Prostate gland (tissue), 2 donors: ENCODE measurements around the gene GOLGA6A. TPM values are rescaled to one million over a fixed set of nuclear protein-coding genes. Genes with fewer than 3 reads are reported as not detected.
A peak's percentile ranks its signal among the peaks of the same experiment; 100 is the strongest.
"Not testable (repeated sequence)": the region's sequence is repeated elsewhere in the genome, so short reads cannot be mapped to it uniquely, and the experiment has no call there.

Experiments used
- DNase-seq: peaks from one replicate; pipeline ENCODE4 v3.0.0-alpha.2; 2019; ENCODE audit warnings: low spot score
- H3K27ac ChIP-seq, 2 donors: fragments of 200-600 bp; sonication (generic); 2 replicates each; pipeline ENCODE4 v1.5.1; 2017 to 2019
- H3K27me3 ChIP-seq: fragments of 200-600 bp; sonication (generic); replicated peaks from 2 replicates; pipeline ENCODE4 v1.5.1; 2019; ENCODE audit not compliant: insufficient read depth
- H3K36me3 ChIP-seq, 2 donors: fragments of 200-600 bp; sonication (generic); 1 replicate in 1 of 2; 2 replicates in 1 of 2; pipeline versions ENCODE4 v1.5.1 to v1.8.1; 2017 to 2019
- H3K4me1 ChIP-seq: fragments of 200-600 bp; sonication (generic); replicated peaks from 2 replicates; pipeline ENCODE4 v1.5.1; 2019
- H3K4me3 ChIP-seq, 2 donors: fragments of 200-600 bp; sonication (generic); 2 replicates each; pipeline ENCODE4 v1.5.1; 2017 to 2019
- H3K9me3 ChIP-seq: fragments of 200-600 bp; sonication (generic); 2 replicates; pipeline ENCODE4 v1.5.1; 2017
- CTCF ChIP-seq, 4 experiments: fragments of 200-600 bp in 2 of 4; fragments of 450-650 bp in 2 of 4; sonication (generic) in 2 of 4; IDR thresholded peaks; 1 replicate in 3 of 4; 2 replicates in 1 of 4; pipeline ENCODE4 v1.5.1; 2016 to 2019; ENCODE audit warnings: antibody characterized with exemption in 4 of 4, mild to moderate bottlenecking in 2 of 4, moderate library complexity in 2 of 4
- POLR2A ChIP-seq: fragments of 450-650 bp; IDR thresholded peaks from one replicate; pipeline ENCODE4 v1.6.1; 2016; ENCODE audit warnings: antibody characterized with exemption, mild to moderate bottlenecking
- POLR2AphosphoS5 ChIP-seq: sonication (generic); formaldehyde crosslinking; IDR thresholded peaks from one replicate; pipeline ENCODE4 v1.6.1; 2017; ENCODE audit warnings: antibody characterized with exemption
- WGBS: methylation state at CpG from one replicate; pipeline ENCODE4 v1.1.5; 2018; 5-methylcytosine and 5-hydroxymethylcytosine counted together
- intact Hi-C: fragments of 100-400 bp; cut with DNase I; formaldehyde crosslinking; loops from one replicate; pipeline ENCODE4 v1.14.2; 2022
- total RNA-seq, 2 donors: library from RNA; depleted of rRNA; stranded (reverse); fragments of >200 nt; gene quantifications; one replicate each; pipeline ENCODE4 v1.1.0, GENCODE V29; 2016

Gene GOLGA6A
- total RNA-seq, 2 donors from 2014 or later: 4.4 TPM; not detected in 1

DNA sequence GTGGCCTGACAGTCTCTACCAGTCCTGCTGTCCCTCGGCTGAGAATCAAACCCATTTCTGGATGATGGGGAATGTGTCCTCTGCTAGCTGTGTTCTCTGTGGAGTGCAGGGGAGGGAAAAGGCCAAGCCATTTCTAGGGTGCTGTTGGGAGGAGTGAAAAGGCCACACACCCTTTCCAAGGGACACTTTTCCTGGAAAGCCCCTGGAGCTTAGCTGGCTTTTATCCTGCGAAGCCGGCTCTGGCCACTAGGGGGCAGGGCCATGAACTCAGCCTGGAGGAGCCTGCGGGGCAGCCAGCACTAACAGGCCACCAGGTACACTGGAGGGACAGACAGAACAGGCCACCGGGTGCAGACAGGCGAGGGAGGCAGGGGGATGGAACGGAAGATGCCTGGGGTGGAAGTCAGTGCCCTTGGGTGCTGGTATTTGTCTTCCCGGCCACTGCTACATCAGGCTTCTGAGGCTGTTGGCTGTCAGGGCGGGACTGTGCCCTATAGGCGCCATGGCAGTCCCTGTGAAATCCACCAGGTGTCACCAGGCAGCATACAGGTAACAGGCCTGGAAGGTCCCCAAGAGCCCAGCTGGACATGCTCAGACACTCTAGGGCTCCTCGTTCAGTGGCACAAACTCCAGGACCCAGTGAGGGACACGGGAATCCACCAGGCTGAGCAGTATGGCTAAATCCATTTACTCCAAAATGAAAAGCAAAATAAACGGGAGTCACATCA is 16.5 kb downstream of the GOLGA6A start:
- WGBS: 17% methylated on average over 6 of the region's 13 CpGs
- H3K36me3 ChIP-seq, H3K4me3 ChIP-seq, intact Hi-C loops, H3K27me3 ChIP-seq, H3K4me1 ChIP-seq, H3K9me3 ChIP-seq, H3K27ac ChIP-seq: not testable (repeated sequence)
- peak; percentile 20 to 44 (median 30) for TF ChIP-seq CTCF (IDR thresholded peaks at IDR 0.05)
- DNase-seq: peak; percentile 29

GRCh38 chr15:74064822-74065221 is 17.5 kb downstream of the GOLGA6A start:
- H3K9me3 ChIP-seq, H3K36me3 ChIP-seq, H3K27me3 ChIP-seq, intact Hi-C loops, H3K27ac ChIP-seq, H3K4me3 ChIP-seq, H3K4me1 ChIP-seq, DNase-seq: not testable (repeated sequence)
- WGBS: 46% methylated on average over 8 of the region's 8 CpGs

DNA sequence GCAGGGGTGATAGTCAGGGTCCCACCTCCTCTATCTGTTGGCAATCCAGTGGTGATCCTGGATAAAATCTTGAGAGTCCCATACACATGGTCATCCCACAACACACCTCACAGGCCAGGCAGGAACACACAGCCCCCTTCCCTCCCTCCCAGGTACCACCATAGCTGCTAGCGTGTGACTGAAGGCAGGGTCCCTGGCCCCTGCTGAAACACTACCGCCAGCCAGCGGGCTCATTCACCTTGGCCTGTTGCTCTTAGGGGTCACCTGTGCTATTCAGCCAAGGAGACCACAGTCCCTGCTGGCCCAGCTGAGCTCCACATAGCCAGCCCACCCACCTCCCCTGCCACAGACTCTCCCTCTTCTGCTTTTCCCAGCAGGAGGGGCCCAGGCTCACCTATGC is 18.2 kb downstream of the GOLGA6A start:
- H3K9me3 ChIP-seq, H3K27ac ChIP-seq, H3K4me1 ChIP-seq, H3K36me3 ChIP-seq, intact Hi-C loops, H3K4me3 ChIP-seq, DNase-seq, H3K27me3 ChIP-seq: not testable (repeated sequence)
- whole genome bisulfite sequencing: 91% methylated on average over 3 of the region's 3 CpGs

GRCh38 chr15:74063425-74064146 is 18.8 kb downstream of the GOLGA6A start:
- DNase-seq, H3K9me3 ChIP-seq, H3K4me3 ChIP-seq, H3K27ac ChIP-seq, H3K4me1 ChIP-seq, H3K27me3 ChIP-seq, intact Hi-C loops, H3K36me3 ChIP-seq: not testable (repeated sequence)
- WGBS: 83% methylated on average over 10 of the region's 17 CpGs

DNA sequence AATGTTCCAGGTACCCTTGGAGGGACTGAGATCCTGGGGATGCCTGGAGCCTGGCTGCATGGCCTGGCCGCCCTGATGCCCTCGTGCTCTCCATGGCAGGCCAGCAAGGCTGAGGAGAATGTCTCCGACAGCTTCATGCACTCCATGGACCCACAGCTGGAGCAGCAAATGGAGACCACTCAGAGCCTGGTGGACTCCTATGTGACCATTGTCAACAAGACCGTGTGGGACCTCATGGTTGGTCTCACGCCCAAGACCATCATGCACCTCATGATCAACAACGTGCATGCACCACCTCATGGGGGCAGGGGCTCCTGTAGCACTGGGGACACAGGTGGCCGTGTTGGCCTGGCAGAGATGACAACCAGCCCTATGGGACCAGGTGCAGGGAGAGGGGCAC is 19.7 kb downstream of the GOLGA6A start:
- 91% methylated on average over 7 of the region's 7 CpGs for WGBS
- Histone ChIP-seq H3K27ac (no peak overlapping the region), H3K9me3 (no peaks in the 10 kb centered on the region), H3K36me3 (no peaks in the 10 kb centered on the region), H3K27me3 (no peaks in the 10 kb centered on the region), H3K4me3 (no peak overlapping the region), H3K4me1 (no peaks in the 10 kb centered on the region)
- no peak for TF ChIP-seq POLR2AphosphoS5
- no peak for TF ChIP-seq POLR2A
- no peak for TF ChIP-seq CTCF (IDR thresholded peaks at IDR 0.05)
- no peak for DNase-seq
- intact Hi-C loops: no loop called here

DNA sequence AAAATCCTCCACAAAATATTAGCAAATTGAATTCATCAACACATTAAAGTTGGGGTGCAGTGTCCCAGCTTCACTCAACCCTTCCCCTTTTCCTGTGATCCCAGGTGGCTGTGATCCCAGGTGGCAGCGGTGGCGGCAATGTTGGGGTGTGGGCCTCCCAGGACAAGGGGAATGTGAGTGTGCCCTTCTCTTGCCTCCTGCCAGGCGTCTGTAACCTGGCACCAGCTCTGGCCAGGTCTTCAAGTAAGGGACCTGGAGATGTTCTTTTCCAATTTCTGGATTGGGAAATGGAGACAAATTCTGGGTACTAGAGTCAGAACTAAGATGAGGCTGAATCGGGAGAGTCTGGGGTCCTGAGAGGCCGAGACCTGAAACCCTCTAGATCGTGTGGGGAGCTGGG is 20.1 kb downstream of the GOLGA6A start:
- Histone ChIP-seq H3K27ac (no peak overlapping the region), H3K27me3 (no peaks in the 10 kb centered on the region), H3K4me3 (no peak overlapping the region), H3K36me3 (no peaks in the 10 kb centered on the region), H3K9me3 (no peaks in the 10 kb centered on the region), H3K4me1 (no peaks in the 10 kb centered on the region)
- intact Hi-C loops: no loop called here
- no peak for DNase-seq
- TF ChIP-seq POLR2AphosphoS5 (no peak), CTCF (IDR thresholded peaks at IDR 0.05) (no peak), POLR2A (no peak)
- 94% methylated on average over 6 of the region's 6 CpGs for whole genome bisulfite sequencing
